SIG-M5 (cell line): ENCODE measurements around the gene MAEA.

ENCODE experiments used
- DNase-seq: peaks from one replicate; lab custom pipeline; 2025; lab: John Stamatoyannopoulos, UW

MAEA gene

GRCh38 chr4:1380368-1381151, 90.9 kb downstream of the MAEA start:
- no peak for DNase-seq

GRCh38 chr4:1381181-1381621, 91.5 kb downstream of the MAEA start:
- no peak for DNase-seq

GRCh38 chr4:1381944-1382541, 92.4 kb downstream of the MAEA start:
- no peak for DNase-seq

- no peak for DNase-seq
Measured at GRCh38 chr4:1382776-1383727, 93.4 kb downstream of the MAEA start.

- DNase-seq: no peak
Measured at GRCh38 chr4:1383728-1384591, 94.3 kb downstream of the MAEA start.

GRCh38 chr4:1384675-1385372, 95.1 kb downstream of the MAEA start:
- DNase-seq: no peak

GRCh38 chr4:1385373-1386340, 96.0 kb downstream of the MAEA start:
- DNase-seq: no peak
